Stimulated activated CD4-positive, alpha-beta T cell treated with anti-CD3 and anti-CD28 coated beads, Interleukin-4, amount 100 ng/mL, for 1 hour (primary cell): ENCODE measurements around the gene TNRC6C.
"Not testable (repeated sequence)": the region's sequence is repeated elsewhere in the genome, so short reads cannot be mapped to it uniquely, and the experiment has no call there.

Source experiments
- DNase-seq: peaks from one replicate; pipeline ENCODE4 v3.0.0-alpha.2; 2020

The TNRC6C gene

DNA sequence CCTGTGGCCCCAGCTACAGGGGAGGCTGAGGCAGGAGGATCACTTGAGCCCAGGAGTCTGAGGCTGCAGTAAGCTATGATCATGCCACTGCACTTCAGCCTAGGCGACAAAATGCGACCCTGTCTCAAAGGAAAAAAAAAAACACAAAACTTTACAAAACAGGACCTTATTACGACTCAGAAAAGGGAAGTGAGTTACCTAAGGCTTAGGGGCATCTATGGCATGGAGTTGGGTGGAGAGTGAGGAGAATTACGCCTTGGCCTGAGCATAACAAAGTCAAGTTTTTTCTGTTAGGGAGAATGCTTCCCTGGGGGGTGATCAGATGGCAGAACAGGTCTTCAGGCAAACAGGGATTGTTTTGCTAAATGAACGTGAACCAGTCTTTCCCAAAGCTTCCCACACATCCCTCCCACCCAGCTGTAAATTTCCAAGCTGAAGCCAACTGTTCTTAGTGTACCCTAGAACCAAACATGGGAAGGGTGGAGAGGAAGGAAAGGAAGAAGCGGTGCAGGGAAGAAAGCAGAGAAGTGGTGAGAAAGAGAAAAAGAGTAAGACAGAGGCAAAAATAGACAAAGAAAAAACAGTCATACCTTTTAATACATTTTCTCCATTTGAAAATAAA, 24.6 kb upstream of the TNRC6C start:
- DNase-seq = no peak

DNA sequence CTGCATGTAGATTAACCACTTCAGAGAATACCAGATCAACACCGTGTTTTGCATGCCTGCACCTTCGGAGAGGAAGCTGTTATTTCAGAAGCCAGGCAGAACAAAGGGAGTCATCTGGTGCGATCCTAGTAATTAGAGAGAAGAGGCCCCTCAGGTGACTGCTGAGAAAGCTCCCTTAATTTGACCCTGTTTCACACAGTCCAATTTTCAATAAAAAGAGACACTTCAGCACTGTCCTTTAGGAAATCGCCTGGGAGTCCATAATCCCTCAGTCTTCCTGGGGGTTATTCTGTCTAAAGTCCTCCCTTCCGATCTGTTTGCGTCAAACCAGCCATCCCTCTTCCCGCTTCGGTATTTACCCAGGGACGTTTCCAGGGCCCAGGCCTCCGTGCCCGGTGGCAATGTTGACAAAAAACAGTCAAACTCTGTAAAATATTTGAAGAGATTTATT, 23.4 kb upstream of the TNRC6C start:
- no peak for DNase-seq

DNA sequence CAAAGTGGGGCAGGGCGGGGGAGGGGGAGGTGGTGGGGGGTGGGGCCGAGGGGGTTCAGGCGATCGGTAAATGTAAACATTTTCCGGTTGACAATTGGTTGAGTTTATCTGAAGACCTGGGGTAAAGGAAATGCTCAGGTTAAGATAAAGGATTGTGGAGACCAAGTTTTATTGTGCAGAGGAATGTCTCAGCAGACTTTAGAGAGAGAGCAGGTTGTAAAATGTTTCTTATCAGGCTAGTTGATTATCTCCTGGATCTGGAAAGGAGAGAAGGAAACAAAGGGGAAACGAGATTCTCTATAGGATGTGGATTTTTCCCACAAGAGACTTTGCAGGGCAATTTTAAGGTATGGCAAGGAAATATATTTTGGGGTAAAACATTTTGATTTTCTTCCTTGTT, 22.8 kb upstream of the TNRC6C start:
- not testable (repeated sequence) for DNase-seq

DNA sequence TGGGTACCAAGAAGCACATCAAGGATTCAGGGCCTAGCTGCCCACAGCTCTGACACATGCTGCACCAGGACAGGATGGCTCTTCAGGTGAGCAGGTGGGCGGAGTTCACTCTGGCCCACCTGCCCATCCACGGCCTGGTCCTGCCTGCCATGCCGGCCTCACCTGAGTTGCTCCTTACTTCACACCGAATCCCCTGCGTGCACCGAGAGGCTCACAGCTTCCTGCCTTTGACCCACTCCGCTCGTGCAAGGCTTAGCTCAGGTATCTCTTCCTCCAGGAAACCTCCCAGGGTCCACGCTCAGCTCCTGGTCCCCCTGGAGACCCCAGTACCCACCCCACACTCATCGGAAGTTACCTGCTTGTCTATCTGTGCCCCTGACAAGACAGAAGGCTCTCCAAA, 21.6 kb upstream of the TNRC6C start:
- no peak for DNase-seq

DNA sequence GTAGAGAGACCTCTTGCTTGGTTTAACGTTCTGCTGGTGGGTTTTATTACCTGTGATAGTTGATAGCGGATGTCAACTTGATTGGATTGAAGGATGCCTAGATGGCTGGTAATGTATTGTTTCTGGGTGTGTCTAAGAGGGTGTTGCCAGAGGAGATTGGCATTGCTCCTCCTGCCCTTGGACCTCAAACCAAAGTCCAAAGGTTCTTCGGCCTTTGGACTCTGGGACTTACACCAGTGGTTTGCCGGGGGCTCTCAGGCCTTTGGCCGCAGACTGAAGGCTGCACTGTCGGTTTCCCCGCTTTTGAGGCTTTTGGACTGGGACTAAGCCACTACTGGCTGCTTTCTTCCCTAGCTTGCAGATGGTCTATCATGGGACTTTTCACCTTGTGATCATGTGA, 17.5 kb upstream of the TNRC6C start:
- no peak for DNase-seq

DNA sequence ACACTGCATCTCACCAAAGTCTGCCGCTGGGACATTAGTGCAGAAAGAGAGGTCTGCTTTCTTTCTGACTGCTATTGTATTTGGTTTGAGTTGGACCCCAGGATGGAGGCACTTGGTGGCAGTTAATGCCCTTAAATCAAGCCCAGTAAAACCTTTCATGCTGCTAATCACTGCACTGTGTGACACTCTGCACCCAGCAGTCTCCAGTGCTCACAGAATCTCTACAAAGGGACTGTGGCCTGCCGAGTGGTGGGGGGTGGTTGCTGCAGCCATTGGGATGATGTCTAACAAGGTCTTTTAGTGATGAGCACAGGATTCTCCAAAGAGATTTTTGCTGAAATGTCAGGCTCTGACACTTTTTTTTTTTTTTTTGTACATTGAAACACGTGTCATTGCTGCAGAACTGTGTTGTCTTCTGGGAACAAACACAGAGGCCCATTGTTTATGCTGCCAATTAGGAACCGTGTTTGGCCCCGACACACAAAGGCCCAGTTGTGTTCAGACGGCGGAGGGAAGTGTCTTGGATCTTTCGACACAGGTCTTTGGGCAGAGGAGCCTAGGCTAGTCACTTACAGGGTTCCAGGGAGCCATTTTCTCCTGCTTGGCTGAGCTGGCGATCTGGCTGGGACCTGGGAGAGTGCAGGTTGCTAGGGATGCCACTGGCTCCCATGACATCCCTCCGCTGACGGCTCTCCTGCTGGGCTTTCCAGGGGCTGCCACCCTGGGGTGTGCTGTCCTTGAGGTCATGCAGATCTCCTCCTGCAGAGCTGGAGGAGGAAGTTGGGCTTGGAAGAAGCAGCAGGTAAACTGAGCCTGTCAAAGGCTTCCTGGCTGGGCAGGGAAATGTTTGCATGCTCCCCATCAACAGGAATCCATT, 16.2 kb upstream of the TNRC6C start:
- DNase-seq = no peak

DNA sequence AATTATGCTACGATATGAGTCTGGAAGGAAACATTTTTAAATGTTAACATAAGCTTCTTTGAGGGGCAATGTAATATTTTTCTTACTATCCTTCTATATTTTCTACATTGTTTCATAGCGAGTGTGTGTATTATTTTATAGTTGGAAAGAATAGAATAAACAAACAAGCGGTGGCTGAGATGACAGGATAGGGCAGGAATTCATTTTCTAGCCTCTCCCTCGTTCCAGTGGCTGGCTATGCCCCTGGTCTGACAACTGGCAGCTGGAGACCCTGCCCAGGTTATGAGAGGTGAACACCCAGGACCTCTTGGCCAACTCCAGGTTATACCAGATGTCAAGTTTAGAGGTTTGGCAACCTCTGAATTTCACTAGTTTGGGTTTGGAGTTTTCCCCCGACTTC, 14.5 kb upstream of the TNRC6C start:
- DNase-seq = no peak

DNA sequence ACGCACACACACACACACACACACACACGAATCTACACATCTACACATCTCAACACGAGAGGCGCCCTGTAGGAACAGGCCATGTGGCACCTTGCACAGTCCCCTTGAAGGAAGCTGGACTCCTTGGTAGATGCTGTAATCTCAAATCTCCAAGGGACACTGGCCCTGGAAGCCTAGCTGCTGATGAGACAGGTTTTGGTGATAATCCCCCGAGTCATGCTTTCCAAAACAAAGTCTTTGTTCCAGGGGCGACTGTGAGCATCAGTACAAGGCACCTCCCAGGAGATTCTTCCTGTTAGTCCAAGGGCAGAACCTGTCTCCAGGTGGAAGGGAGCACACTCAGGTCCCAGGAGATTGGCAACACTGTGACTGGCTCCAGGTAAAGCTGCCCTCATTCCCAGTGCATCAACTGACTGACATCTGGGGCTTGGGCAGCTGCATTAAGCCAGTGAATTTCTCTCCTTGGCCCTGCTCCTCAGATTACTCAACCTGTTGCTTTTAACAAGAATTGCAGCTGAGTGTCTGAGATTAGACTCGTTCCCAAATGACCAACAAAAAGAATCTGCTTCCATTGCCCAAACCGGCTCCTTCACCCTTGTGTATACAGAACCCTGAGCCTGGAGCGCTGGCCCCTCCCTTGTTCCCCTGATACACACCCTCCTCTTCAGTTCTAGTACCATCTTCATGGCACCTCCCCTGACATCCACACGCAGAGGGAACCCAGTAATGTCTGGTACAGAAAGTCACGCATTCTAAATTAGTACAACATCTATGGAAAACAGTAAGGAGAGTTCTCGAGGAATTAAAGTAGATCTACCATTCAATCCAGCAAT, 13.9 kb upstream of the TNRC6C start:
- no peak for DNase-seq

DNA sequence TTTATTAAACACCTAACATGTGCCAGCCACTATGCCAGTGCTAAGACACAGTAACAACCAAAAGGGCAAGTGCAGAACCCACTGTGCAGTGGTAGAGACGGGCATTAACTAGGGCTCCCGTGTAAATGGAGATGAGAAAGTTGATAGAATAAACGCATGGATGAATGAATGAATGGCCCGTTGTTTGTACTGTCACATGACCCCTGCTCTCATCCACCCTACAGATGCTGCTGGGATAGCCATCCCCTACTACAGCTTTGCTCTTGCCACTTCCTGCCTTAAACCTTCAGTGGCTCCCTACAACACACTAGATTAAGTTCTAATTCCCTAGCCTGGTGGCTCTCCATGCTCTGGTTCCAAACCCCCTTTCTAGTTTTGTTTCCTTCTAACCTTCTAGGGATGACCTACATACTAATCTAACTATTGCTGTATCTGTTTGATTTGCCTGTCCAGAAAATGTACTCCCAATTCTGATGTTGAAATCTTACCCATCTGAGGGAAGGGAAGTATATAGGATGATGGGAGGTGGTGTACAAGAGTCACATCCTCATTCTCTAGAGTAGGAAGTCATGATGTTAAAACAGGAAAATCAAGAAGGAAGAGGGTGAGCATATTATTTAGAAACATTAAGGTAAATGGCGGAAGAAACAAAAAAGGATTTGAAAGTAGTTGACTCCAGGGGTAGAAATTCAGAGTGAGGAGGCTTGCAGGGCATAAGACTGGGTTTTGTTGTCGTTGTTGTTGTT, 11.4 kb upstream of the TNRC6C start:
- DNase-seq = no peak

DNA sequence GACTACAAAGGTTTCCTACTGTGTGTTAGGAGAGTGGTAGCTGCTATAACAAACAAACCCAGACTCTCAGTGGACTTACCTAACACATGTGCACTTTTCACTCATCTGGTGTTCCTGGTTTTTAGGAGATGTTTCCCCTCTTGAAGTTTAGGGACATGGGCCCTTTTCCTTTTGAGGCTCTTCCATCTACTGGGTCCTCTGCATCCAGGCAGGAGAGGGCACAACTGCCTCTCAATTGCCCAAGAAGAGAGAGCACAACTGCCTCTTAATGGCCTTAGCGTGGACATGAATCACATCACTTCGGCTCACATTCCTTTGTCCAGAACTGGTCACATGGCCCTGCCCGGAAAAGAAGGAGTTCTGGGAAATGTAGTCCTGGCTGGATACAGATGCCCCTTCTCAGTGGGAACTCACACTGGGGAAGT, 9.8 kb upstream of the TNRC6C start:
- DNase-seq = no peak

DNA sequence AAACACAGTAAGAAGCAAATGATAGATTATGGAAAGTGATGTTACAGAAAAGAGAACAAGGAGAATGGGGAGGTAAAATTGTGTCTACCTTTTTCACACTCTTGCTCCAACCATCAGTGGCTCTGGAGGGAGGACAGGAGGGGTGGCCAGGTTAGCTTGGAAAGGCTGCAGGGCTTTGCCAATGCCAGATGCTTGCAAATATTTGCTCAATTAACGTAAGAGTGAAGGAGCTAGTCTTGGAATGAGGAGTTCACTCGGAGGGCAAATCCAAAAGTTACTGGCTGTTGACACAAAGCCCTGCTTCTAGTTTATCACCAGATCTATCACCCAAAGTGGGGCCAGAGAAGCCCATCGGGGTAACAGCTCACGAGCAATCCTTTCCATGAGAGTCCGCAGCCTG, 7.4 kb upstream of the TNRC6C start:
- no peak for DNase-seq

DNA sequence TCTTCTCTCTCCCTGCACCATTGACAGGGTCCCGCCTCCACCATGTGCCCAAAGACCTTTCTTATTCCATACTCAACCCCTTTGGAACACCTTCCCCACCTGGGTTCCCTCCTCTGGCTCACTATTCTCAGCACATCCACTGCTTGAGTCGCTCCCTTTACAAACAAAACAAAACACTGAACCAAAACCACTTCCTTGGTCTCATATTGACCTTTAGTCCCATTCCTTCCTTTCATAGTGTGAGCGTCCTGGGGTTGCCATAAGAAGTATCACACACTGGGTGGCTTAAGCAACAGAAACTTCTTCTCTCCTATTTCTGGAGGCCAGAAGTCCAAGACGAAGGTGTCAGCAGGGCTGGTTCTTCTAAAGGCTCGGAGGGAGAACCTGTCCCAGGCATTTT, 6.1 kb upstream of the TNRC6C start:
- no peak for DNase-seq

DNA sequence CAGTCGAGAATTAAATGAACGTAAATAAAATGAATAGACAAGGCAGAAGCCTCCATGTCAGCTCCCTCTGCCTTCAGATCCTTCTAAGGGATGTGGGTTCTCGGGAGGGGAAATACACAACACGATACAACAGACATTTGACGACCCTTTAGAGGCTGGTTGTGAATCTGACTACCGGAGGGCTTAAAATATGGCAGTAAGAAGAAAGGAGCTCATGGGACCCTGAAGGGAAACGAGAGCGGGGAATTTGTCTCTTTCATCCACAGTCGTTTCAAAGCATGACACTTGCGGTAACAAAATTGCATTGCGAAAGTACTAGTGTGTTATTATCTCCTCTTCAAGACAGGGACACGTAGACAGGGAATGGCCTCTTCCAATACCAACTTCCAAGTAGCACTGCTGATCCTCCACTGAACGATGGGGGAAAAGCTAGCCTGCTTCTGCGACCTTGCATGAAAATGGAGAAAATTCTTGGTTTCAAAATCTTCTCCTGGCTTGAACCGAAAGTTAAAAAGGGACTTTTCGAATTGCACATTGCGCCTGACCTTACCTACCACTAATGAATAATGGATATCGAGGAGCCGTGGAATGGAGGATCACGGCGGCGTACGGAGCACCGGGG, 1.2 kb upstream of the TNRC6C start:
- no peak for DNase-seq

DNA sequence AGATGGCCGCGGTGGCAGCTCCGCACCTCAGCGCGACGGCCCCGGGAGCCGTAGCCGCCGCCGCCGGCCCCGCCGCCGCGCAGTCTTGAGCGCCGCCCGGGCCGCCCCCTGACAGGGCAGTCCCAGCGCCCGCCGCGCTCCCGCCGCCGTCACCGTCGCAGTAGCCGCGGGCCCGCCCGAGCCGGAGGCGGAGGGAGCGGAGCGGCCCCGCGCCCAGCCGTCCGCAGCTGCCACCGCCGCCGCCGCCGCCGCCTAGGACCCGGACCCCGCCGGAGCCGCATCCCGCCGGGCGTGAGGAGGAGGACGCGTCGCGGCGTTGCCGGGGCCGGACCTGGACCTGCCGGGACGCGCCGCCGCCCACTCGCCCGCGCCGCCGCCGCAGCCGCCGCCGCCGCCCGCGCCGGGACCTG, 218 bp downstream of the TNRC6C start:
- no peak for DNase-seq

DNA sequence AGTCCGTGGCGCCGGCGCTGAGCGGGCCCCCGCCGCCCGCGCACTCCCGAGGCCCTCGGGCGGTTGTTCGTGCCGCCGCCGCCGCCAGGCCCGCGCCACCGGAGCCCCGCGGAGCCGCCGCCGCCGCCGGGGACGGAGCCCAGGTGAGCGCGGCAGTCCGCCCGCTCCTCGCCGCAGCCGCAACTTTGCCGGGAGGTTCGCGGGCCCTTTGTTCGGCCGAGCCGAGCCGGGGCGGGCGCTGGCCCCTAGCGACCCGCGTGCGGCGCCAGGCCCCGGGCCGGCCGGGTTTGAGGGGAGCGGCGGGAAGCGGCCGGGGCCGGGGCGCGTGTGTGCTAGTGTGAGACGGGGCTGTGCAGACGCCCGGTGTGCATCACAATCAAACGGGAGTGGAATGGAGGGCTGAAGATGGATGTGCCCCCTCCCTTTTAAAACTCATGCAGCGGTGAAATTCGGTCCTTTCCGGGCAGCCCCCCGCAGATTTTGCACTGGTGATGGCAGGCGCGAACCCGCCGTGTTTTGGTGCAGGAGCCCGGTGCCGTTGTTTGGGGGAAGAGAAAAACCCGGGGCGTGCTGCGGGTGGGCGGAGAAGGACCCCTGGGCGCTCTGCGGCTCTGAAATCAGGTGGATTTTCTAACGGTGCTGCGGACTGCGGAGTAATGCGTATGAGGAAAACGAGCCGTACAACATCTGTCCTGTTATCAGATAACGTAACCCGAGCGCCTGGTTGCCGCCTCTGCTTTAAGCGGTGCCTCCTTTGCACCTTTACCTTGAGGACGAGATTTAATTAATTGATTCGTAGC, 823 bp downstream of the TNRC6C start:
- DNase-seq = peak; percentile 44

DNA sequence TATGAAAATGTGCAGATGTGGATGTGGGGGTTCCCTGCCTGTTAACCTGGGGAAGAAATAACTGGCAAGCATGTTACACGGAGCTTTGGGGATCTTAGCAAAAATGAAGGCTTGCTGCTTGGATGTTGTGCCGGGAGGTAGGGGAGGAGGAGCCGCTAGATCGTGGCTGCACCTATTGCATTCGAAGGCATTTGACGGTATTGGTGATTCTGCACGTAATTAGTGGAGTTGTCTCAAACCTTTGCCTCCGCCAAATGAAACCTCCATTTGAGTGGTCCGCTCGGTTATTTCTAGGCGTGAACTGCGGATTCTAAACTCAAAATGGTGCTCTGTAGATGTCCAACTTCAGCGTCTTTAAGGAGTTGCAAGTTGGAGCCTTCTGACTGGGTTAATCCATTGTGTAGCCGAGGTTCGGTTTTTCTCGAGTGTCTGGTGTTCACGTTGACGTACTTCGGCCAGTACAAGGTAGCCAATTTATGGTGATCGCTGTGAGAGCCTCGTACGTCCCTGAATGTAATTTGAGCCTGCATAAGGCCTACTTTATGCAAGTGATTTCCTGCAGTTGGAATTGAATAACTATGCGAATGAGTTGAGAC, 1.5 kb downstream of the TNRC6C start:
- peak; percentile 13 for DNase-seq

DNA sequence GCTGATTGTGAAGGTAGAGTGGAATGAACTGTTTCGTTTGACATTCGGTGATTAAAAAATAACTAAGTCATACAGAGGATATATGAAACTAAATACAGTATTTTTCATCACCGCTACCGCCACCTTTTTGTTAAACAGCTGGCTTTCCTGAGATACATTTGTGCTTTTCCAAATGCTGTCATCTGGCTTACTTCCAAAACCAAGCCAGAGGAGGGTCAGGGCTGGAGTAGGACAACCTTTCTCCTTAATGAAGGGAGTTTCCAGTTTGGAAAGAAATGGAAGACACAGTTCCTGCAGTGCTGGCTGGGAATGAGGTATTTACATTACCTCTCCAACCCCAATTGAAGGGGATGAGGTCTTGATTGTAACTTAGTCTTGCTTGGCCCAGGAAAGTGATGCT, 3.2 kb downstream of the TNRC6C start:
- no peak for DNase-seq

DNA sequence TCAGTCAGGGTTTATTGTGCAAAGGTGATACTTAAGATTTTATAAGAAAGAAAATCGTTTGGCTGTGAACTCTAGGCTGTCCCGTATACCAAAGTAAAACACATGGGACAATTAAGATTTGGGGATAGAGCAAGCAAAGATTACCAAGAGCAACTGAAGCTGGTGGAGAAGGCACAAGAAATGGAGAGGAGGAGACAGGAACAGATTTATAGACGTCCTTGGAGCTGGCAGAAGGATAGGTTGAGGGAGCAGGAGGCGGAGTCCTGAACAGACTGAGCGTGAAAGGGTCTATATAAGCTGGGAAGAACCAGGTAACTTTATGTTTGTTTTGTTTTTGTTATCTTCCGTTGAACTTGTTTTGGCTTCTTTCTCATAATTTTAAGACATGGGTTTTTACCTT, 3.8 kb downstream of the TNRC6C start:
- DNase-seq = no peak

DNA sequence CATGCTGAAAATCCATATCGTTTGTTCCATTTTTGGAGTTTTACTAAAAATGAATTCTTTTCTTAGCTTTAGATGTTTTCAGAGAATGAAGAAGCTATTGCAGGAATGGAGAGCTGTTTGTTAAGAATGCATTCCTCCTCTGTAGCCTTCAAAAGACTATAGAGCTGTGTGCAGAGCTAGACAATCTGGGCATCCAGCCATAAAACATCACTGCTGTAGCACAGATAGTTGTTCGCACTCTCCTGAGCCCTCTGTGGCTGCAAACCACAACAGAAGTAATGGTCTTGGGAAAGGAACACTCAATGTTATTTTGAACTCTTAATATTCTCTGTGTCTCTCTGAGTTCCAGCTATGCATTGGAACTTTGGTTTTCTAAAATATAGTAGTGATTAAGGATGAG, 4.9 kb downstream of the TNRC6C start:
- no peak for DNase-seq

DNA sequence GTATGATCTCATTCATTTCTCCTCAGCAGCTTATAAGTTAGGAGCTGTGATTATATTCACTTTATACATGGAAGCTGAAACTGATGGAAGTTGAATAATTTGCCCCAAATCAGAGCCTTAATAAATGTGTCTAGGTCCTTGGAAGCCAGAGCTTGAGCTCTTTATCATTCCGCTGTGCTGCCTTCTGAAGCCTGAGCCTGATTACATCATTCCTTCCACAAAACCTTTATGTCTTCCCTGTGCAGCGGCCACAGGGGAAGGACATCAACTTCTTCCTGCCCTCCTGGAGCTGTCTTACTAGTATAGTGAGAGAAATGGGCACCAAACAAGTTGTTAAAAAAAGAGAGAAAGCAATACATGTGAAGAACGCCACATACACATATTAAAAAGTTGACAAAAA, 6.8 kb downstream of the TNRC6C start:
- DNase-seq = no peak

DNA sequence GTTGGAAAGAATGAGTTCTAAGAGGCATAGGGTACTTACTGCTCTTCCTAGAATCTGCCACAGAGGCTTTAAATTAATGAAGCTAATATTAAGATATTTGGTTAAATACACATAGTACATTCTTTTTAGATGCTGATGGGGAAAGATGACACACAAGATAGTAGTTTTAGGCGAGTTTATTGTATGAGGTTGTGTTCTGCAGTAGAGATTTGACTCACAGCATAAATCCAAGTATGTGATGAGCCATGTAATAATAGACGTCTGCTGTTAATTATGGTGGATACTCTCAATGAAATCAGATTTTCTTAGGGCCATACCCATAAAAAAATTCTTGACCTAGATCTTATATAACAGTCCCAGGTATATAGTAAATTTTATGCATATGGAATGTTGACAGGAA, 8.0 kb downstream of the TNRC6C start:
- no peak for DNase-seq
